Neutrophil (primary cell): Measurements from ENCODE around the gene NDFIP1.
"Not testable (repeated sequence)": the region's sequence is repeated elsewhere in the genome, so short reads cannot be mapped to it uniquely, and the experiment has no call there.

Experiments
- H3K27ac ChIP-seq: fragments of 200-600 bp; sonication (generic); 2 replicates; pipeline ENCODE4 v1.5.1; 2016; ENCODE audit warnings: mild to moderate bottlenecking, moderate library complexity
- H3K27me3 ChIP-seq: fragments of 200-600 bp; sonication (generic); 2 replicates; pipeline ENCODE4 v1.6.0; 2016; ENCODE audit warnings: mild to moderate bottlenecking
- H3K36me3 ChIP-seq: fragments of 200-600 bp; sonication (generic); 2 replicates; pipeline ENCODE4 v1.5.1; 2017
- H3K4me1 ChIP-seq, 2 experiments: fragments of 200-600 bp in 1 of 2; sonication (generic) in 1 of 2; 1 replicate in 1 of 2; 2 replicates in 1 of 2; pipeline versions ENCODE4 v1.5.1 to v1.6.1; 2013 to 2016; ENCODE audit warnings: low read depth in 1 of 2, low read length in 1 of 2, mild to moderate bottlenecking in 1 of 2, moderate library complexity in 1 of 2; ENCODE audit not compliant: control insufficient read depth in 1 of 2, insufficient read depth in 1 of 2
- H3K4me3 ChIP-seq, 2 experiments: fragments of 200-600 bp in 1 of 2; sonication (generic) in 1 of 2; 1 replicate in 1 of 2; 2 replicates in 1 of 2; pipeline ENCODE4 v1.5.1; 2013 to 2016; ENCODE audit warnings: low read depth in 1 of 2, low read length in 1 of 2, mild to moderate bottlenecking in 1 of 2, moderate library complexity in 1 of 2
- H3K9me3 ChIP-seq: fragments of 200-600 bp; sonication (generic); 2 replicates; pipeline ENCODE4 v1.5.1; 2016
- TF ChIP-seq, protein P1 (sequence below): fragments of 200-600 bp; sonication (generic); IDR thresholded peaks from 2 replicates; pipeline ENCODE4 v1.5.1; 2016; ENCODE audit warnings: antibody characterized with exemption

Gene NDFIP1

DNA sequence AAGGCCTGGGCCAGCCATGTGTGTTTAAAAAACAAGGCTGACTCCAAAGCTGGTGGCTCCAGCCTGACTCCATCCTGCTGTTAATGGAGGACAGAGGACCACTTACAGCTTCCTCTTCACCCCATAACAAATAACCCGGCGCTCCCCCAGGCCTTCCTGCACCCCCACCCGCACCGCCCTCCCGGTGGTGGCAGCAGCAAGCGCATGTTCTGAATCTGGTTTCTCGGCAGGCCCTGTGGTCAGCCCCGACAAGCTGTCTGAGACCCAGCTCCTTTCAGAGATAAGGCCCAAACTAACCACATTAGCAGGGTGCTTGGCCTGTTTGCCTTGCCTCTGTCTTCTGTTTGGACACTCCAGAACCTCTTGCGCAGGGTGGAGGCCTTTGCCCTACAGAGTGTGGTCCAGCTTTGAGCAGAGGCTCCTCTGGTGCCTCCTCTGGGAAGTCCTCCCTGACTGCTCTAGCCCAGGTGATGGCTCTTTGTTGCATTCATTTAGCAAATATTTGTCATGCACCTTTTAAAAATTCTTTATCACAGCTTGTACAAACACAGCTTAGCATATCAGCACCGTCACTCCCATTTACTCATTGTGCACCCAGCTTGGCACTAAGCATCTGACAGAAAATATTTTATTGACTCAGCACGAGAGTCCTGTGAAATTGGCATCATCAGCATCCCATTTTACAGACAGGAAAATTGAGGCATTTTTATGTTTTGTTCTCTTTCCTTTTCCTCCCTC, 78.4 kb downstream of the NDFIP1 start:
- TF ChIP-seq, protein P1, sequence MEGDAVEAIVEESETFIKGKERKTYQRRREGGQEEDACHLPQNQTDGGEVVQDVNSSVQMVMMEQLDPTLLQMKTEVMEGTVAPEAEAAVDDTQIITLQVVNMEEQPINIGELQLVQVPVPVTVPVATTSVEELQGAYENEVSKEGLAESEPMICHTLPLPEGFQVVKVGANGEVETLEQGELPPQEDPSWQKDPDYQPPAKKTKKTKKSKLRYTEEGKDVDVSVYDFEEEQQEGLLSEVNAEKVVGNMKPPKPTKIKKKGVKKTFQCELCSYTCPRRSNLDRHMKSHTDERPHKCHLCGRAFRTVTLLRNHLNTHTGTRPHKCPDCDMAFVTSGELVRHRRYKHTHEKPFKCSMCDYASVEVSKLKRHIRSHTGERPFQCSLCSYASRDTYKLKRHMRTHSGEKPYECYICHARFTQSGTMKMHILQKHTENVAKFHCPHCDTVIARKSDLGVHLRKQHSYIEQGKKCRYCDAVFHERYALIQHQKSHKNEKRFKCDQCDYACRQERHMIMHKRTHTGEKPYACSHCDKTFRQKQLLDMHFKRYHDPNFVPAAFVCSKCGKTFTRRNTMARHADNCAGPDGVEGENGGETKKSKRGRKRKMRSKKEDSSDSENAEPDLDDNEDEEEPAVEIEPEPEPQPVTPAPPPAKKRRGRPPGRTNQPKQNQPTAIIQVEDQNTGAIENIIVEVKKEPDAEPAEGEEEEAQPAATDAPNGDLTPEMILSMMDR, result no peak

DNA sequence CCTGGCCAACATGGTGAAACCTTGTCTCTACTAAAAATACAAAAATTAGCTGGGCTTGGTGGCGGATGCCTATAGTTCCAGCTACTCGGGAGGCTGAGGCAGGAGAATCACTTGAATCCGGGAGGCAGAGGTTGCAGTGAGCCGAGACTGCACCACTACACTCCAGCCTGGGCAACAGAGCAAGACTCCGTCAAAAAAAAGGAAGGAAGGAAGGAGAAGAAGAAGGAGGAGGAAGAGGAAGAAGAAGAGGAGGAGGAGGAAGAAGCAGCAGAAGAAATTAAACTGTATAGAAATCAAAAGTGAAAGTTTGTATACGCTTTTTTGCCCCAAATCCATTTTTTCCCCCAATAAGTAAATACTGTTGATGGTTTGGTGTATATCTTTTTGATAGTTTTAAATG, 80.1 kb downstream of the NDFIP1 start:
- peaks cover 21% of the 10 kb centered on the region for H3K27me3 ChIP-seq
- H3K9me3 ChIP-seq, H3K27ac ChIP-seq, H3K4me3 ChIP-seq, H3K36me3 ChIP-seq, H3K4me1 ChIP-seq: not testable (repeated sequence)

More for the DNA sequence above, 78.4 kb downstream of the NDFIP1 start:
- Histone ChIP-seq H3K4me3 (no peak overlapping the region), H3K9me3 (no peaks in the 10 kb centered on the region), H3K36me3 (no peaks in the 10 kb centered on the region), H3K27ac (no peak overlapping the region), H3K4me1 (no peaks in the 10 kb centered on the region), H3K27me3 (peaks cover 21% of the 10 kb centered on the region)

DNA sequence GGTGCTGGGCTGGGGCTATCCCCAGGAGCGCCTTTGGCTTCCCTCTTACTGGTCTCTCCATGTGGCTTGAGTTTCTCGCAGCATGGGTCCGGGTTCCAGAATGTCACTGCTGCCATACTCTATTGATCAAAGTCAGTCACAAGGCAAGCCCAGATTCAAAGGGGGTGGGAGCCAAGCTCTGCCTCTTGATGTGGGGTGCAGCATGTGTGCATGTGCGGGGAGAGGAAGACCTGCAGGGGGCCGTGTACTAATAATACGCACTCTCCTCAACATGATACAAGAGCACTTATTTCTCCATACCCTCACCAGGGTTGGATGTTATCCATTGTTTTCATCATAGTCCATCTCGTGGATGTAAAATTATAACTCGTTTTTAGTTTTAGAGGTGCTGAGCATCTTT, 81.2 kb downstream of the NDFIP1 start:
- H3K9me3 ChIP-seq, result no peaks in the 10 kb centered on the region
- no peaks in the 10 kb centered on the region for H3K4me1 ChIP-seq
- TF ChIP-seq, protein P1, result no peak
- peaks cover 21% of the 10 kb centered on the region for H3K27me3 ChIP-seq
- no peak overlapping the region for H3K27ac ChIP-seq
- H3K4me3 ChIP-seq, result no peak overlapping the region
- no peaks in the 10 kb centered on the region for H3K36me3 ChIP-seq

DNA sequence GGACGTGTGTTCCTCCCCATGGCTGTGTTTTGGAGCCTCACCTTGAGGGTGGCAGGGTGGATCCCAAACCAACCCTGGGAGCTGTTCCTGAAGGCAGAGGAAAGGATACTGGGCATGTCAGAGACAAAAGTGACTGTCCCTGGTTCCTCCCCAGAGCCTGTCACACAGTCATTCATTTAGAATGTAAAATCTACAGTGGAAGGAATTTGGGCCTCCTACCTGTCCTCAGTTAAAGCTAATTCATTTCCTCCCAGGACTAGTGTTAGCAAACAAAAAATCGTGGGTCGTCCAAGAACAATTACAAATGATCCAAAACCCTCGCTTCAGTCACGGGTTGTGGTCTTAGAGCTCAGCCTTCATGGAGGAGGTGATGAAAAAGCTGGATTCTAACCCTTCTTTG, 83.2 kb downstream of the NDFIP1 start:
- H3K36me3 ChIP-seq, result no peaks in the 10 kb centered on the region
- no peak overlapping the region for H3K4me3 ChIP-seq
- H3K27me3 ChIP-seq, result peaks cover 12% of the 10 kb centered on the region
- no peaks in the 10 kb centered on the region for H3K9me3 ChIP-seq
- no peaks in the 10 kb centered on the region for H3K4me1 ChIP-seq
- TF ChIP-seq, protein P1, result no peak
- no peak overlapping the region for H3K27ac ChIP-seq

DNA sequence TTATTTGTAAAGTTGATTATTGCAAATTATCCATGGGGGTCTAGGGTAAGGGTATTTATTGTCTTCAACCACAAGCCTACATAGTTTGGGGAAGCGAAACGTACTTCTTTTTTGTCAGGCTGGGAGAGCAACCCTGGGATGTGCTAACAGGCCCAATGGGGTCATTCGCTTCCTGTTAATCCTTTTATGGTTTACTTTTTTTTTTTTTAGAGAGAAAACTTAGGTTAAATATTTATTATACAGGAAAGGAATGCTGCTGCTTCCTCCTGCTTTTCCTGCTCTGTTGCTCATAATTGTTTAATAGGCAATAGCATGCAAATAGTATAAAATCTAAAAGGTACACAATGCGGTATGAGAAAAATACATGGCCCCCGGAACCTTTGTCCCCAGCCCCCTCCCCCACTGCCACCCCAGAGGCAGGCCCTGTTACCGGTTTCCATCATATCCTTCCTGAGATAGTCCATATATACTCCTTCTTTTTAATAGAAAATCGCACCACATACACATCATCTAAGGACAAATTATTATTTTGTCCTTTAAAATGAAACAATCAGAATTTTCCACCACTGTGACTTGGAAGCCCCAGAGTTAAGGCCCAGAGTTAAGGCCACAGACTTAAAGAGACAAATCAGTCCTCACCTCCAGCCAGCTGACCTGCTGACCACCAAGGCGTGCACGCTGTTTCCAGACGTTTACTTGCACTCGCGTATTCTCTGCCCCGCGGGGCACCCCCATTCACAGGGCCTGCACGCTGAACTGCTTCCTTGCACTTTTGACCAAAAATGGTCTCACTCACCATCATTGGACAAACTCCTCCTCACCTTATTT, 83.9 kb downstream of the NDFIP1 start:
- Histone ChIP-seq H3K27me3 (peaks cover 5% of the 10 kb centered on the region), H3K4me1 (no peaks in the 10 kb centered on the region), H3K4me3 (no peak overlapping the region), H3K27ac (no peak overlapping the region), H3K9me3 (no peaks in the 10 kb centered on the region), H3K36me3 (no peaks in the 10 kb centered on the region)
- TF ChIP-seq, protein P1, result no peak

DNA sequence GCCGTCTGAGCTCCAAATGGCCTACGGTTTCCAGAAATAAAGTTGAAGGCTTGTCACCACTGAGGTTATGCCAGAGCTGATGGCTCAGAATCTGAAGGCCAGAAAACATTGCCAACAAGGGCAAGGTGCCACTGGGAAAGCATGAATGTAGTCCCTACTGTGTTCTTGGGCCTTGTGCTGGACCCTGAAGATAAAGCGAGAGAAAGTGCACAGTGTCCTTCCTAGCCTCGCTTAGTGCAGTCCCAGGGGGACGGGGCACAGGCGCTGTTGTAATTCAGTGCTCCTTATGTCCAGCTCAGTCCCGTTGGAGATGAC, 84.5 kb downstream of the NDFIP1 start:
- TF ChIP-seq, protein P1, result no peak
- Histone ChIP-seq H3K4me1 (no peaks in the 10 kb centered on the region), H3K4me3 (no peak overlapping the region), H3K27me3 (no peaks in the 10 kb centered on the region), H3K9me3 (no peaks in the 10 kb centered on the region), H3K27ac (no peak overlapping the region), H3K36me3 (no peaks in the 10 kb centered on the region)
